Hematopoietic multipotent progenitor cell treated with erythropoietin and hydrocortisone succinate and interleukin-3 and kit ligand, for 6 days (in vitro differentiated cells): Measurements from ENCODE around the gene MDM1.

Experiments used
- DNase-seq: peaks from one replicate; pipeline ENCODE4 v3.0.0-alpha.2; 2015

Gene MDM1

GRCh38 chr12:68356060-68356695 lies 24.0 kb upstream of the MDM1 start:
- no peak for DNase-seq

DNA sequence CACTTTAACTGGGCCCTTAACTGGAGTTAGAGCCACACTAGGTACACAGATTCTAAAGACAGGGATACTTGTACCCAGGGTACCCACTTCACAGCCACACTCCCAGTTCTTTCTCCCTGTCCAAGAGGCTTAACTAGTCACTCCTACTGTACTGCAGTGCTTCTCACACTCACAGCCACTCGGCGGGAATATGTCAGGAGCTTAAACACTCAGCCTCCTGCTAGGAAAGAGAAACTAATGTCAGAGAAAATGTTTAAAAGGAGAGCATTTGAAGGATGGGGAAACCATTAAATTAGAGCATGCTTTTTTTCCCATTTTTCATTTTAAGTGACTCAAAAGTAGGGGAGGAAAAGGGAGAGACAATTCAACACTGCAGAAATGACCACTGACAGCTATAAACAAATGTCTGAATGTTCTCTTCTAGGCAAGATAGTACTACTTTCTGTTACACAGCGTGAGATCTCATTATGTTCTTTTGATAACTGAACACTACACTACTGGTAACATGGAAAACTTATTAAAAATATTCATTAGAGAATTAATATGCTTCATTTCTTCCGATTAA lies 22.9 kb upstream of the MDM1 start:
- DNase-seq: no peak

GRCh38 chr12:68352067-68352466 lies 19.9 kb upstream of the MDM1 start:
- no peak for DNase-seq

DNA sequence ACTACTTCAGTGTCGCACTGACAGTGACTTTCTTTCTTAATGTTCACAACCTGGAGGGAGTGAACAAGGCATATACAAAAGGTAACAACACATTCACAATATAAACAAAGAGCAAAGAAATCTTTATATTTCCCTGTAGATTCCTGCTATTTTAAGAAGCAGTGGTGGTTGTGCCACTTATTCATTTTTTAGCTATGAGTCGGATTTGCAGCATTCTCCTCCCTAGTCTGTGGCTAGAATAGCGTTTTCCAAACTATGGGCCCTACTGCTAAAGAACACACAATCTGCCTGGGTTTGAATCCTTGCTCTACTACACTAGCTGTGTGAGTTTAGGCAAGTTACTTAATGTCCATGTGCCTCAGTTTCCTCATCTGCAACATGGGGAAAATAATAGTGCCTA lies 18.6 kb upstream of the MDM1 start:
- DNase-seq: no peak

GRCh38 chr12:68349921-68350606 lies 17.9 kb upstream of the MDM1 start:
- no peak for DNase-seq

- DNase-seq: no peak
Observed at GRCh38 chr12:68349220-68349621, 17.1 kb upstream of the MDM1 start.

GRCh38 chr12:68348419-68348818 lies 16.3 kb upstream of the MDM1 start:
- no peak for DNase-seq

DNA sequence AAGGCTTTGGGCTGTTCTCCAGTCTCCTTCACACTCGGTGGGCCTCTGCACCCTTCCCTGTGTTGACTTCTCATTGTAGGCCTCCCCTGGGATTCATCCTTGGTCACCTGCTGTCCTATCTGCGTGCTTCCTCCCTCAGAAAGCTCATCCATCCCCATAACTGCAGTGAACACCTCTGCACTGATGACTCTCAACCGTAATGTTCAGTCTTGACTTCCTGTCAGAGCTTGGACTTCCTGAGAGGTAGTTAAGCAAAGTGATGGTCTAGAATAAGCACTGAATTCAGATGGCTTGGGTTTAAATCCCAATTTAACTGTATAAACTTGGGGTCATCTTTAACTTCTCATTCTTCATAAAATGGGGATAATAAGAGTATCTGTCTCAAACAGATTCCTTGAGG lies 13.6 kb upstream of the MDM1 start:
- no peak for DNase-seq

GRCh38 chr12:68344126-68344525 lies 12.0 kb upstream of the MDM1 start:
- DNase-seq: no peak

DNA sequence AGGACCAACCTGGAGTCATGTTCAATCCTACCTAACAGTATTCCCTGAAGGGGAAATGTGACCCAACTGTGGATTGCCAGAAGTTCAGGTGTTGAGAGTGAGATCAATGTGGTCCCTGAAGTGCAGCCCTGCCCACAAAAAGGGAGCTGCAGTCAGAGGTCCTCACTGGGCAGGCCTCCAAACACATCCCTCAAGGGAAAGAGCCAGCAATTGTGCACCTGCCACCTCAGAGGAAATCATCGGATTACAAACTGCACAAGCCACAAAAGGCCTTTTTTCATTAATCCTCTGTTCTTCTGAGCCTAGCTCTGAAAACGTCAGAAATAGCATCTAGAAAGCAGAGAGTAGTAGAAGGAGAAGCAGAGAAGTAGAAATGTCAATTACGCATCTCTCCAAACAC lies 10.8 kb upstream of the MDM1 start:
- no peak for DNase-seq

DNA sequence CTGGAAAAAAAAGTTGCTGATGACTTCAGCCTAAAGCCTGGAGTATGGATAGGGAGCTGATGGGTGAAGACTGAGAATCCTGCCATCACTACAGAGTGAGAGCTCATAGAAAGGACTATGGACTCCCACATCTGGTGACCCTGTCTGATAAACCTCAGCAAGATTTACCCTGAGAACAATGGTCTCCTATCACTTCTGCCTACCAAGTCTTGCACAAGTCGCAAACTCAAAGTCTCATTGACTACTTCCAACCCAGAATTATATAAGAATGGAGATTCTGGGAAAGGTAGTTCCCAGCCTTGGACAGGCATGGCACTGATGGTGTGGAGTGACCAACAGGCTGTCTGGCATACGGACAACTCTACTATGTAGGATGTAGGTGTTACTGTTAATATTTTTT lies 9.7 kb upstream of the MDM1 start:
- DNase-seq: no peak

DNA sequence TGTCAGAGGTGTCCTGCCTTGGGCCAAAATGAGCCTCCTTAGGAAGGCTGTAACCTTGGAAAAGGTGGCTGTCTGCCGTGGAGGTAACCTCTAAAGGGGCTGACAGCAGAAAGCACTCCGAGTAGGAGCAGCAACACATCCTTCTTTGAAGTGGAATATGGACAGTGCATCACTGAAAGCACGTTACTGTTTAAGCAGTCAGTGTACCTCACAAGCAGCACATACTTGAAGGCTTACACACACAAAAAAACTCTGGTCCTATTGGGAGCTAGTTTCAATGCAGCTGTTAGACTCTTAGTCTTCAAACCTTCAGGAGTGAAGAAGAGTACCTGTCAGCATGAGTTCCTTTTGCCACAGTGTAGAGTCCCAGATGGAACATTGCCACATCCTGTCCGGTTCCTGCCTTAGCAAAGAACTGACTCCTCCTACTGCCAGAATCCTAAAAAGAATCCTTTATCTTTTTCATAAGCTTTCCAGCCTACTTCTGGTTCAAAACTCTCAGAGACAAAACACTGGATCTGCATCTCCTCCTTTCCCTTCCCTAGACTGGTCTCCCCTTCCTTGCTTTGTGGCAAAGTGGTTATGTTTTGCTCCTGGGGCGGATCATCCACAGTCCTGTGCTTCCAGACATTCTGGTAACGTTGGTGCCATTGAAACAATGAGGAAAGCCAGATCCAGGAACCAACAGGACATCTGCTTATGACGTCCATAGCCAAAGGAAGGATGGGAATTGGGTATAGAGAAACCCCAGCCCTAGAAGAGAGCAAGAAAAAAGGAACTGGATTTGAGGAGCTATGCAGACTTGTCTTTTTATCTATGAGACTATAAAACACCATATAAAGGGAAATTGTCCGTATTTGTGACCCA lies 8.5 kb upstream of the MDM1 start:
- DNase-seq: no peak

DNA sequence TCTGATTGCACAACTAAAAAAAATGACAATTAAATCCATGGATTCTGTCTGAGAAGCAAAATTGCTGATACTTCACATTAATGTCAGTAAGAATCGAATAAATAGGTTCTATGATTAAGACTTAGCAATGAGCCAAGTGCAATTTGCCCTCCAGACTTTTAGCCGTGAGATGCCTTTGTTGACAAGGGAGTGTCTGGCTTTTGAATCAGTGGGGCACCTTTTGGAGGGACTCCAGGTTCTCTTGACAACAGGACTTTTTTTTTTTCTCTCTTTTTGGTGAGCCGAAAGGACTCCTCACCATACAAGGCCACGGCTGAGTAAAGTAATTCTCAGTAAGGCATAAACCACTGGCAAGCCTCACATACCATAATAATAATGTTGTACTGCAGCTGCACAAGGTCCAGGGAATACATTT lies 4.7 kb upstream of the MDM1 start:
- no peak for DNase-seq

DNA sequence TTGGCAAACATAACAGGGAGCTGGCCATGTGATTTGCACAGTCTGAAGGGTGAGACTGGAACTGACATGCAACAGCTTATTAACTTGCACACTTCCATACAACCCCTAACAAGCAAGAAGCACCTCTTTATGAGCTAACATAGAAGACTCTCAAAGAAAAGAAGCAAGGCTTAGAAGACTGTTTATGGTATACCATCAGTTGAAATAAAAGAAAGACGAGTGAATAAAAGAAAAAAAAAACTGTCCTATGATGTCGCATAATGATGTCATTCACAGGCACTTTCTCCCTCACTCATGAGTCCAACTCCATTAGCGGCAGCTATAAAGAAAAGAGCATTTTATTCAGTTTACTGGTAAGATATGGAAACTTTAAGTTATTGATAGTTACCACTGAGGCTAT lies 3.3 kb upstream of the MDM1 start:
- no peak for DNase-seq

DNA sequence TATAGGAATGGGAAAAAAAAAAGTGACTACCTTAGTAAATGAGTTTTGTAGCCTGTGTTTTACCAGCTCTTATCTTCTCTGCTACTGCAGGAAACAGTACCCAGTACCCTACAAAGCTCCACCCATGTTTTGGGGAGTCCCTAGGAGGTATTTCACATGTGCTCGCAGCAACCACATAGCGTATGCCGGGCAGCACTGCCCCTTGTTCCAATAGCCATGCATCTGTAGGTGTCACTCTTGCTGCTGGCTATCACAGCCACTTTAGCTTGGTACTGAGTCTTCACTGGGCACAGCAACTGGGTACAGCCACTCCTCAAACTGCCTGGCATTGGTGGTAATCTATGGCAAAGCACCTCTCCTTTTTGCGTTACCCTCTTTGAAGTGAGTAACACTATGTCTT lies 2.0 kb upstream of the MDM1 start:
- peak; percentile 93 for DNase-seq

GRCh38 chr12:68332728-68333630 lies 817 bp upstream of the MDM1 start:
- DNase-seq: no peak

DNA sequence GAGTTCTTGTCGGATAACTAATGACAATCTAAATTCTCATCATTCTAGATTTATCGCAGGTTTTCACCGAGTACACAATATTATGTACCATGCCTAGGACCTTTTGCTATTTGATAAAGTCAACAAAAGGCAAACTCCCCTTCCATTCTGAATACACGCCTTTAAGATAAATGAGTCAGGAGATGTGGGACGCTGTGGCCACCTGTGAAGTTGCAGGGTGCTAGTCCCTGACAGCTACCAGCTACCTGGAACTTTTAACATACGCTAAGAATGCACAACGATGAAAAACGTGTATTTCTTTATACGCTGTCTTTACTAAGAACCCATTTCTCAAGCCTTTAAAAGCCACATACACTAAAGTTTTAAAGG lies 678 bp downstream of the MDM1 start:
- DNase-seq: peak; percentile 46

DNA sequence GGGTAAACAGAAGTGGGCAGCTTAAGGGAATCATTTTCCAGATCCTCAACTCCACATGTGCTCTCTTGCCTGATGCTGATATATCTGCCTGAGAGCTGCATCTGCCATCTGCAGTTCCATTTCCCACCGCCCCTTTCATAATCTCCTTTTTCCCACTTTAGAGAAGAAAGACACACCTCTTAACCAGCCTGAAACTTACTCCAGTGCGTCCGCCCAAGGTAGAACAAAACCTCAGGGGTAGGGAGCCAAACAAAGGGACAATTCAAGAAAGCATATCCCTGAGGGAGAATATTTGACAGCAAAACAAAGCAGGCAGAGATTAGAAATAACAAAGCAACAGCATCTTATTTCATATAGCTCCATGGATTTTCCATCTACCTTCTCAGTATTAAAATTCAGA lies 4.3 kb downstream of the MDM1 start:
- no peak for DNase-seq

GRCh38 chr12:68326716-68327115 lies 5.4 kb downstream of the MDM1 start:
- peak; percentile 23 for DNase-seq

GRCh38 chr12:68325966-68326365 lies 6.2 kb downstream of the MDM1 start:
- no peak for DNase-seq

DNA sequence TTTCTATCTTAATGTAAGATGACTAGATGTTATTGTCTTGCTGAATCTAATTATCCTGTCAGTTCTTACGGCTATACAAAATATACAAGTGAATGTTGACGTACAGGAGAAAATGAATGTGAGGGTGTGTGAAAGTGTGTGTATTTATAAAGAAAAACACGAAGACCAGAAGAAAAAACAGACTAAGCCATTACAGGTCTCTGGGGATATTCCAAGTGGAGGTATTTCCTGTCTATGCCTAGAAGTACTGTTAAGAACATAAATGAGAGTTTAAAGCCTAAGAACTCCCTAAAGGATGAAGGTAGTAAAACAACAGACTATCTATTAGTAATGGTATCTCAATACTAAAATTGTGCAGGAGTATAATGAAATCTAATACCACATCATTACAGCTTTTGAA lies 7.6 kb downstream of the MDM1 start:
- no peak for DNase-seq

DNA sequence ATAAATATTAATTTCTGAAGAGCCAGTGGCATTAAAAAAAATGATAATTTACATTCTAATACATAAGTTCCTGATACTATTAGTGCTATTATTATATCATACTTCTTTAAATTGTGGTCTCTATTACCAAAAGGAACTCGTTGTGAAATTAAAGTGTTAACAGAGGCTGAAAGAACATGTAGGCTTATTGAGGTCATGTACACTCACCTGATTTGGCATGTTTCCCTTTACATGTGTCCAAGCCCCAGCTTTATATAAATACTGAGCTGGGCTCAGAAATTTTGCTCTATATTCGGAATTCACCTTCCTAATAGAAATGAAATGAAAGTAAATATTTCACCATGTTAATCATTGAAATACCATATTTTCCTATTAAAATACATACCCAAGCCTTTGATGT lies 11.0 kb downstream of the MDM1 start:
- DNase-seq: no peak
